Breast epithelium (tissue), 4 donors: ENCODE data around the gene CDK2. TPM values are rescaled to one million over a fixed set of nuclear protein-coding genes. Genes with fewer than 3 reads are reported as not detected.

Source experiments
- DNase-seq, 2 donors: peaks; one replicate each; pipeline ENCODE4 v3.0.0-alpha.2; 2019; ENCODE audit warnings: low spot score in 2 of 2
- H3K27ac ChIP-seq, 2 donors: fragments of 200-600 bp; sonication (generic) in 1 of 2; one replicate each; pipeline ENCODE4 v1.5.1; 2016 to 2019; ENCODE audit warnings: mild to moderate bottlenecking in 1 of 2
- H3K27me3 ChIP-seq, 2 donors: fragments of 200-600 bp; sonication (generic) in 1 of 2; one replicate each; pipeline versions ENCODE4 v1.5.1 to v1.6.0; 2017 to 2019; ENCODE audit warnings: control low read depth in 1 of 2, mild to moderate bottlenecking in 1 of 2
- H3K36me3 ChIP-seq: fragments of 200-600 bp; one replicate; pipeline ENCODE4 v1.5.1; 2019
- H3K4me1 ChIP-seq, 2 donors: fragments of 200-600 bp; sonication (generic); one replicate each; pipeline ENCODE4 v1.5.1; 2016 to 2019; ENCODE audit warnings: control low read depth in 1 of 2
- H3K4me3 ChIP-seq, 3 donors: fragments of 200-600 bp; sonication (generic); 1 replicate in 2 of 3; 2 replicates in 1 of 3; pipeline ENCODE4 v1.5.1; 2016 to 2019; ENCODE audit warnings: mild to moderate bottlenecking in 3 of 3, moderate library complexity in 2 of 3
- H3K9me3 ChIP-seq, 2 donors: fragments of 200-600 bp; sonication (generic) in 1 of 2; one replicate each; pipeline ENCODE4 v1.5.1; 2016 to 2019; ENCODE audit warnings: control low read depth in 1 of 2
- POLR2A ChIP-seq: fragments of 450-650 bp; IDR thresholded peaks from one replicate; pipeline ENCODE4 v1.6.1; 2016; ENCODE audit warnings: antibody characterized with exemption, mild to moderate bottlenecking, moderate library complexity
- POLR2AphosphoS5 ChIP-seq, 3 donors: sonication (generic); formaldehyde crosslinking; IDR thresholded peaks; one replicate each; pipeline ENCODE4 v1.6.1; 2017; ENCODE audit warnings: antibody characterized with exemption in 3 of 3
- intact Hi-C: fragments of 100-400 bp; cut with DNase I; formaldehyde crosslinking; loops from one replicate; pipeline ENCODE4 v1.15.1; 2023; ENCODE audit warnings: low total_unique reads
- total RNA-seq, 3 donors: library from RNA; depleted of rRNA; stranded (reverse); fragments of >200 nt; gene quantifications; one replicate each; pipeline ENCODE4 v1.1.0, GENCODE V29; 2016
- TF ChIP-seq, protein P1 (sequence below), 3 donors: fragments of 450-650 bp; IDR thresholded peaks; one replicate each; pipeline ENCODE4 v1.5.1; 2016 to 2017; ENCODE audit warnings: antibody characterized with exemption in 3 of 3, mild to moderate bottlenecking in 3 of 3, moderate library complexity in 3 of 3

The CDK2 gene
- total RNA-seq, 3 donors from 2014 or later: 8.2 to 27.2 (median 27.1) TPM

DNA sequence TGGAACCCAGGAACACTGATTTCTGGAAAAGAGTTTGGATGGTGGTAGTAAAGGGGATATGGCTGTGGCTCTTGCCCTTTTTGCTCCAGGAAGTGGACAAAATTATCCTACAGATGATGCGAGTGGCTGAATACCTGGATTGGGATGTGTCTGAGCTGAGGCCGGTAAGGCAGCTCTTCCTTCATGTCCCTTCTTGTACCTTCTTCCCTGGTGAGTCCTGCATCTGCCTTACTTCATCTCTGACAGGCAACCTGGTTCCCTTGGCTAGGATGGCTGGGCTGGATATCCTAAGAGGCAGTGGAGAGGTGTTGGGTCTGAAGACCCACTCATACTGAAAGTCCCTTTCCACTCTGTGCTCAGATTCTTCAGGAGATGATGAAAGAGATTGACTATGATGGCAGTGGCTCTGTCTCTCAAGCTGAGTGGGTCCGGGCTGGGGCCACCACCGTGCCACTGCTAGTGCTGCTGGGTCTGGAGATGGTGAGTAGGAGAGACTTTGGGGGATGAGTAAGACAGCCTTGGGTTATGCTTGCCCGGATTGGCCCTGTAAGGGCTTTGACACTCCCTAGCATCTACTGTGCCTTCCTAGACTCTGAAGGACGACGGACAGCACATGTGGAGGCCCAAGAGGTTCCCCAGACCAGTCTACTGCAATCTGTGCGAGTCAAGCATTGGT is 27.7 kb upstream of the CDK2 start:
- Histone ChIP-seq H3K27me3 (no peaks in the 10 kb centered on the region), H3K4me1 (no peaks in the 10 kb centered on the region), H3K4me3 (no peak overlapping the region), H3K9me3 (no peaks in the 10 kb centered on the region), H3K36me3 (no peaks in the 10 kb centered on the region), H3K27ac (peak overlapping the region in 1 of 2 donors; percentile 80)
- intact Hi-C loops: loop anchor here (5.0 to 10.0 kb wide), 2 partner anchors 104 to 197 kb away; partner anchors contain the start of gene GDF11
- TF ChIP-seq, protein P1, sequence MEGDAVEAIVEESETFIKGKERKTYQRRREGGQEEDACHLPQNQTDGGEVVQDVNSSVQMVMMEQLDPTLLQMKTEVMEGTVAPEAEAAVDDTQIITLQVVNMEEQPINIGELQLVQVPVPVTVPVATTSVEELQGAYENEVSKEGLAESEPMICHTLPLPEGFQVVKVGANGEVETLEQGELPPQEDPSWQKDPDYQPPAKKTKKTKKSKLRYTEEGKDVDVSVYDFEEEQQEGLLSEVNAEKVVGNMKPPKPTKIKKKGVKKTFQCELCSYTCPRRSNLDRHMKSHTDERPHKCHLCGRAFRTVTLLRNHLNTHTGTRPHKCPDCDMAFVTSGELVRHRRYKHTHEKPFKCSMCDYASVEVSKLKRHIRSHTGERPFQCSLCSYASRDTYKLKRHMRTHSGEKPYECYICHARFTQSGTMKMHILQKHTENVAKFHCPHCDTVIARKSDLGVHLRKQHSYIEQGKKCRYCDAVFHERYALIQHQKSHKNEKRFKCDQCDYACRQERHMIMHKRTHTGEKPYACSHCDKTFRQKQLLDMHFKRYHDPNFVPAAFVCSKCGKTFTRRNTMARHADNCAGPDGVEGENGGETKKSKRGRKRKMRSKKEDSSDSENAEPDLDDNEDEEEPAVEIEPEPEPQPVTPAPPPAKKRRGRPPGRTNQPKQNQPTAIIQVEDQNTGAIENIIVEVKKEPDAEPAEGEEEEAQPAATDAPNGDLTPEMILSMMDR (IDR thresholded peaks at IDR 0.05): no peak
- no peak for TF ChIP-seq POLR2A
- no peak for TF ChIP-seq POLR2AphosphoS5 (IDR thresholded peaks at IDR 0.05)
- no peak for DNase-seq

DNA sequence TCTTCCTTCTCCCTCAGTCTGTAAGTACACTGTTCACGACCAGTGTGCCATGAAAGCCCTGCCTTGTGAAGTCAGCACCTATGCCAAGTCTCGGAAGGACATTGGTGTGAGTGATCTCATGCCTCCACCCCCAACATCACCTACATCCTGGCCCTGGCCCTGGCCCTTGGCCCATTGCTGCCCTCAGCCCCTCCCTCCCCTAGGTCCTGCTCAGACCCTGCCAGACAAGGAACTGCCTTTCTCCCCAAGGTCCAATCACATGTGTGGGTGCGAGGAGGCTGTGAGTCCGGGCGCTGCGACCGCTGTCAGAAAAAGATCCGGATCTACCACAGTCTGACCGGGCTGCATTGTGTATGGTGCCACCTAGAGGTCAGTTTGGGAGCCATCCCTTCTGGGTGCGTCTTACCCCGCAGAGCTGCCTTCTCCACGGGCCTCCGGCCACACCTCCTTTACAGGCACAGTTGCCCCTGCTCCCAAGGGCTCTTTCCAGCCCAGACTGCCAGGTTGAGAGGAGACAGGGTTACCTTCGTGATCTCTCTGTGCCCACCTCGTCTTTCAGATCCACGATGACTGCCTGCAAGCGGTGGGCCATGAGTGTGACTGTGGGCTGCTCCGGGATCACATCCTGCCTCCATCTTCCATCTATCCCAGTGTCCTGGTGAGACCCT is 26.4 kb upstream of the CDK2 start:
- Histone ChIP-seq H3K27ac (peak overlapping the region; percentile 80), H3K27me3 (no peaks in the 10 kb centered on the region), H3K9me3 (no peaks in the 10 kb centered on the region), H3K36me3 (no peaks in the 10 kb centered on the region), H3K4me1 (no peaks in the 10 kb centered on the region), H3K4me3 (peak overlapping the region in 2 of 3 donors; percentile 15 to 46)
- intact Hi-C loops: no loop called here
- DNase-seq: peak; percentile 82 to 87
- TF ChIP-seq POLR2AphosphoS5 (IDR thresholded peaks at IDR 0.05): peak in 2 of 3 donors; percentile 27 to 43
- TF ChIP-seq, protein P1 (IDR thresholded peaks at IDR 0.05): peak; percentile 68 to 90 (median 90)
- no peak for TF ChIP-seq POLR2A

DNA sequence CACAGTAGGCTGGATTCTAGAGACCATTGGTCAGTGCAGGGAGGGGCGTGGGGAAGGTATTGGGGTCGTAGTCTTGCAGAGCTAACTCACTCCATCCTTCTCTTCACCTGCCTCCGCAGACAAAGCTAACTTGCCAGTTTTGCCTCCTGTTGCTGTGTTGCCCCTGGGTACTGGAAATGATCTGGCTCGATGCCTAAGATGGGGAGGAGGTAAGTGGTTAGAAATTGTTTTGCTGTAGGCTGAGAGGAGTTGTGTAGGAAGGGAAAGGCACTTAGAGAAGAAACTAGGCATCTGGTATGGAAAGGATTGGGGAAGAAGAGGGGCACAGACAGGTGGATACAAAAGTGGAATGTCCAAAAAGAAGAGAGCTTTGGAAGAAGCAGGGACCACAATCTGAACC is 24.6 kb upstream of the CDK2 start:
- TF ChIP-seq, protein P1 (IDR thresholded peaks at IDR 0.05): no peak
- TF ChIP-seq POLR2AphosphoS5 (IDR thresholded peaks at IDR 0.05) (no peak), POLR2A (no peak)
- no peak for DNase-seq
- Histone ChIP-seq H3K27ac (no peak overlapping the region), H3K4me3 (no peak overlapping the region), H3K36me3 (no peaks in the 10 kb centered on the region), H3K9me3 (no peaks in the 10 kb centered on the region), H3K4me1 (no peaks in the 10 kb centered on the region), H3K27me3 (no peaks in the 10 kb centered on the region)
- intact Hi-C loops: no loop called here

DNA sequence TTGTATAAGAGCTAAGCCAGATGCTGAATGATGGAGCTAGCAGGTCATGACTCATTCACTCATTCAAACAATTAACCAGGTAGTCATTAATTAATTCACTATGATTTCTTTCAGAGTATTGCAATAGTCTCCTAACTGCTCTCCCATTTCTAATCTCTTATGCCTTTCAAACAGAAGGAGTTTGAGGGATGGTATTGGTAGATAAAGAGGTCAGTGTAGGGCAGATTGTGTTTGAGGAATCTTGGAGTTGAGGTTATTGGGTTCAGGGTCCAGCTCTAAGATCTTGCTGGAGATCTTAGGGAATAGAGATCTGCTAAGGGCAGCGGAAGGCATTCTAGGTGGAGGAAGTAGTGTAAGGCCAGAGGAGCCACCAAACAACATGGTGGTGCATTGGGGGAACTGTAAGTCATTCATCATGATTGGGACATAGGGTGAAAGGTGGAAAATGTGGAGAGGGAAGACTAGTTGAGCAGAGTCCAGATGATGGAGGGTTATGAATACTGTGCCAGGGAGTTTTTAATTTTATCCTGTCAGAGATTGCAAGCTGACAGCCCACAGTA is 24.0 kb upstream of the CDK2 start:
- Histone ChIP-seq H3K9me3 (no peaks in the 10 kb centered on the region), H3K4me3 (no peak overlapping the region), H3K27ac (no peak overlapping the region), H3K27me3 (no peaks in the 10 kb centered on the region), H3K36me3 (no peaks in the 10 kb centered on the region), H3K4me1 (no peaks in the 10 kb centered on the region)
- intact Hi-C loops: no loop called here
- DNase-seq: no peak
- TF ChIP-seq, protein P1 (IDR thresholded peaks at IDR 0.05): no peak
- TF ChIP-seq POLR2AphosphoS5 (IDR thresholded peaks at IDR 0.05) (no peak), POLR2A (no peak)

DNA sequence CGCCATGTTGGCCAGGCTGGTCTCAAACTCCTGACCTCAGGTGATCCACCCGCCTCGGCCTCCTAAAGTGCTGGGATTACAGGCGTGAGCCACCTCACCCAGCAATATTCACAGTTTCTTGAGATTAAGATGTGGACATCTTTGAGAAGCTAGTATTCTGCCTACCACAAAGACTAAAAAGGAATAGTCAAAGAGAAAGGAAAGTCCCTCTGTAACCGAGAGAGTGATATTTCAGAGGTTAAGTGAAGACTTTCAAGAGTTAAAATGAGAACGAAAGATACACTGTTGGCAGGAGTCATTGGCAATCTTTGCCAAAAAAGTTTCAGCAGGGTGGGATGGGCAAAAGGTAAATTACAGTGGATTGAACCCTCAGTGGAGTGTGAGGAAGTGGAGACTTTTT is 20.1 kb upstream of the CDK2 start:
- intact Hi-C loops: no loop called here
- Histone ChIP-seq H3K27ac (no peak overlapping the region), H3K27me3 (no peaks in the 10 kb centered on the region), H3K9me3 (no peaks in the 10 kb centered on the region), H3K36me3 (no peaks in the 10 kb centered on the region), H3K4me3 (no peak overlapping the region), H3K4me1 (no peaks in the 10 kb centered on the region)
- no peak for TF ChIP-seq POLR2AphosphoS5 (IDR thresholded peaks at IDR 0.05)
- no peak for TF ChIP-seq POLR2A
- TF ChIP-seq, protein P1 (IDR thresholded peaks at IDR 0.05): no peak
- DNase-seq: no peak
